Measurements from ENCODE around the gene KRTCAP2.
"Not testable (repeated sequence)": the region's sequence is repeated elsewhere in the genome, so short reads cannot be mapped to it uniquely, and the experiment has no call there.

KRTCAP2 gene

GRCh38 chr1:155167166-155168104 is 5.7 kb downstream of the KRTCAP2 start:
- peak; percentile 88 to 93 for DNase-seq

GRCh38 chr1:155166471-155167165 is 6.5 kb downstream of the KRTCAP2 start:
- DNase-seq, result no peak

GRCh38 chr1:155166051-155166470 is 7.0 kb downstream of the KRTCAP2 start:
- no peak for DNase-seq

GRCh38 chr1:155164625-155165024 is 8.5 kb downstream of the KRTCAP2 start:
- not testable (repeated sequence) for DNase-seq

GRCh38 chr1:155163785-155164184 is 9.3 kb downstream of the KRTCAP2 start:
- DNase-seq, result not testable (repeated sequence)

- not testable (repeated sequence) for DNase-seq
Observed at GRCh38 chr1:155162631-155163030, 10.5 kb downstream of the KRTCAP2 start.

GRCh38 chr1:155160128-155160527 is 13.0 kb downstream of the KRTCAP2 start:
- DNase-seq, result no peak

- no peak for DNase-seq
Observed at GRCh38 chr1:155158991-155159390, 14.1 kb downstream of the KRTCAP2 start.

- DNase-seq, result not testable (repeated sequence)
Observed at GRCh38 chr1:155155996-155156643, 17.0 kb downstream of the KRTCAP2 start.

GRCh38 chr1:155145491-155145890 is 27.6 kb downstream of the KRTCAP2 start:
- no peak for DNase-seq

GRCh38 chr1:155141749-155142148 is 31.4 kb downstream of the KRTCAP2 start:
- DNase-seq, result no peak

- no peak for DNase-seq
Observed at GRCh38 chr1:155140630-155140953, 32.5 kb downstream of the KRTCAP2 start.

- peak; percentile 83 to 89 for DNase-seq
Observed at GRCh38 chr1:155139895-155140629, 33.0 kb downstream of the KRTCAP2 start, which contains the start of gene DPM3. Gene DPM3 (minus strand): TSS chr1:155140531. CDS start chr1:155140240, 291 bp downstream.

GRCh38 chr1:155137154-155137949 is 35.8 kb downstream of the KRTCAP2 start:
- DNase-seq, result no peak

GRCh38 chr1:155136748-155137147 is 36.4 kb downstream of the KRTCAP2 start:
- DNase-seq, result no peak

- DNase-seq, result peak; percentile 93 to 97
Observed at GRCh38 chr1:155135415-155136028, 37.6 kb downstream of the KRTCAP2 start, which contains the start of gene SLC50A1. Gene SLC50A1 (plus strand): TSS chr1:155135852. CDS start chr1:155135912, 60 bp downstream.

GRCh38 chr1:155134880-155135414 is 38.2 kb downstream of the KRTCAP2 start:
- DNase-seq, result peak; percentile 49 to 58

GRCh38 chr1:155134322-155134721 is 38.8 kb downstream of the KRTCAP2 start:
- DNase-seq, result no peak

GRCh38 chr1:155133799-155134281 is 39.3 kb downstream of the KRTCAP2 start:
- no peak for DNase-seq

- no peak for DNase-seq
Observed at GRCh38 chr1:155131856-155132255, 41.2 kb downstream of the KRTCAP2 start.

- no peak for DNase-seq
Observed at GRCh38 chr1:155131285-155131684, 41.8 kb downstream of the KRTCAP2 start.

Measured in NCI-H446 (cell line).